ENCODE measurements around the gene ACAA2. TPM values are rescaled to one million over a fixed set of nuclear protein-coding genes. Genes with fewer than 3 reads are reported as not detected.
"Not testable (repeated sequence)": the region's sequence is repeated elsewhere in the genome, so short reads cannot be mapped to it uniquely, and the experiment has no call there.

ACAA2 gene
- total RNA-seq, 1 donor from 2014 or later, result 91.9 TPM

DNA sequence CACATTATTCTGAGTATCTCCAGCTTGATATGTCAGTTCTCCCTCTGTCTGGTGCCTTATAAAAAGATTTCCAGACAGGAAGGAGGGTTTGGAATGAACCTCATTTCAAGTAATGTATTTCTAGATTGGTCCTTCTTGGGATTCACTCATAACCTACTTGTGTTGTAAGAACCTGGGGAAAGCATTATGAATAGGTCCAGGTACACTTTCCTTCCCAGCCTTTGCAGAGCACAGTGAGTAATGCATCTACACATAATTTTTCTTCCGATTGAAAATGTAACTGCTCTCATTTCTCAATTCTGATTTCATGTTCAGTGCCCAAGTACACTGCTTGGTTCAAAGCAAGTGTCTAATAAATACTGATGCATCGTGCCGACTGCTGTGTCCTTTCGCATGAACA is 25.0 kb upstream of the ACAA2 start:
- Histone ChIP-seq H3K79me2 (ENCODE audit: low read depth) (no peaks in the 10 kb centered on the region), H3K36me3 (no peaks in the 10 kb centered on the region), H3K4me3 (no peak overlapping the region), H3K9me3 (ENCODE audit: low read depth) (no peaks in the 10 kb centered on the region), H4K20me1 (ENCODE audit: low read depth) (no peaks in the 10 kb centered on the region), H2AFZ (replicated peaks) (no peak overlapping the region), H3K4me1 (no peaks in the 10 kb centered on the region), H3F3A (ENCODE audit: low read depth) (no peaks in the 10 kb centered on the region), H3K4me2 (no peak overlapping the region), H3K9ac (no peak overlapping the region), H3K27me3 (no peaks in the 10 kb centered on the region), H3K27ac (no peak overlapping the region)
- Mint-ChIP-seq H3K36me3 (peaks cover 2% of the 10 kb centered on the region), H3K9me3 (no peaks in the 10 kb centered on the region), H3K27ac (no peak overlapping the region), H3K27me3 (ENCODE audit: insufficient read depth, low read depth) (no peaks in the 10 kb centered on the region), H3K4me3 (no peak overlapping the region), H3K4me1 (peaks cover 2% of the 10 kb centered on the region)
- no peak for TF ChIP-seq CTCF (IDR thresholded peaks at IDR 0.05)
- no peak for TF ChIP-seq EZH2phosphoT487 (IDR thresholded peaks at IDR 0.05)
- TF ChIP-seq EZH2 (IDR thresholded peaks at IDR 0.05), result no peak
- DNase-seq (ENCODE audit: low spot score), result no peak

DNA sequence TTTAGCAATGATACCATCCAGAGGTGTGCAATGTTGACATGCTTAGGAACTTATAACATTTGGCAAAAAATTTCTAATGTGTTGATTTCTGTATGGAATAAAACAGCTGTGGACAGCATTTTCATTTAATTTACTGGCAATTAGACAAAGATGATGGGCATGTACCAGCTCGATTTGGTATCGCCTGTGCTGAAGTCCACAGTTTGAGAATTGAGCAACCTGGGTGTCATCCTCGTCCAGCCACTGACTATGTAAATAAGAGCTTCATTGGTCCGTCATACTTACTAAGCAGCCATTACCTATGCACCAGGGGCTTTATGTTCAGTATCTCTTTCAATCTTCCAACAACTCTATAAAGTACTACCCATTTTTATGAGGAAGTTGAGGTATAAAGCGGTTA is 24.6 kb upstream of the ACAA2 start:
- H3K27ac ChIP-seq, result no peak overlapping the region
- H3K9me3 ChIP-seq (ENCODE audit: low read depth), result no peaks in the 10 kb centered on the region
- H2AFZ ChIP-seq (replicated peaks), result no peak overlapping the region
- no peaks in the 10 kb centered on the region for H3K27me3 Mint-ChIP-seq (ENCODE audit: insufficient read depth, low read depth)
- H3K9me3 Mint-ChIP-seq, result no peaks in the 10 kb centered on the region
- no peaks in the 10 kb centered on the region for H3K36me3 ChIP-seq
- no peaks in the 10 kb centered on the region for H4K20me1 ChIP-seq (ENCODE audit: low read depth)
- H3K9ac ChIP-seq, result no peak overlapping the region
- H3K4me2 ChIP-seq, result no peak overlapping the region
- peaks cover 2% of the 10 kb centered on the region for H3K4me1 Mint-ChIP-seq
- H3K79me2 ChIP-seq (ENCODE audit: low read depth), result no peaks in the 10 kb centered on the region
- no peaks in the 10 kb centered on the region for H3F3A ChIP-seq (ENCODE audit: low read depth)
- H3K4me1 ChIP-seq, result no peaks in the 10 kb centered on the region
- no peak for DNase-seq (ENCODE audit: low spot score)
- no peaks in the 10 kb centered on the region for H3K27me3 ChIP-seq
- peaks cover 2% of the 10 kb centered on the region for H3K36me3 Mint-ChIP-seq
- no peak overlapping the region for H3K4me3 Mint-ChIP-seq
- TF ChIP-seq EZH2phosphoT487 (IDR thresholded peaks at IDR 0.05) (no peak), EZH2 (IDR thresholded peaks at IDR 0.05) (no peak), CTCF (IDR thresholded peaks at IDR 0.05) (no peak)
- H3K27ac Mint-ChIP-seq, result no peak overlapping the region
- H3K4me3 ChIP-seq, result no peak overlapping the region

GRCh38 chr18:49837316-49837835 is 24.0 kb upstream of the ACAA2 start:
- H3K4me2 ChIP-seq; H3K9me3 ChIP-seq (ENCODE audit: low read depth); H3K27ac ChIP-seq; H3K4me3 ChIP-seq; H2AFZ ChIP-seq (replicated peaks); H3K9ac ChIP-seq; H4K20me1 ChIP-seq (ENCODE audit: low read depth); H3F3A ChIP-seq (ENCODE audit: low read depth); DNase-seq (ENCODE audit: low spot score); H3K9me3 Mint-ChIP-seq; H3K36me3 Mint-ChIP-seq; H3K79me2 ChIP-seq (ENCODE audit: low read depth); H3K36me3 ChIP-seq; H3K27me3 ChIP-seq; H3K27me3 Mint-ChIP-seq (ENCODE audit: insufficient read depth, low read depth); H3K27ac Mint-ChIP-seq; H3K4me1 Mint-ChIP-seq; H3K4me3 Mint-ChIP-seq; H3K4me1 ChIP-seq: not testable (repeated sequence)

DNA sequence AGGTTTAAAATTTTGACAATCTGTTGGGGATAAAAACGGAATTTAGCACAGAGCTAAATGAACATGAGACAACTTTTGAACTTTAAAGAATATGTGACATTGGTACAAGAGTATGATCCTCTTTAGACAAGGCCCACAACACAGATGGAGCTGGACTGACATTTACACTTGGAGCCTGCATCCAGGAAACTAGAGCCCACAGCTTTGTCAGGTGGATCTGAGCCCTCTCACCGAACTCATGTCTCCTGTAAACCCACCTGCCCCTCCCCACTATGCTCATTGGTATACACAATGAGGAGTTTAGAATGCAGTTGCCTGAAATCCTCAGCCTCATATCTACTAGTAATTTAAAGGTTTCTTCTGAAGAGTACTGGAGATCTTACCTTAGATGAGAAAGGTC is 22.1 kb upstream of the ACAA2 start:
- H3K9ac ChIP-seq, result no peak overlapping the region
- H3K4me2 ChIP-seq, result no peak overlapping the region
- H3K4me3 Mint-ChIP-seq, result no peak overlapping the region
- no peaks in the 10 kb centered on the region for H3K79me2 ChIP-seq (ENCODE audit: low read depth)
- no peaks in the 10 kb centered on the region for H3K27me3 ChIP-seq
- peaks cover 2% of the 10 kb centered on the region for H3K4me1 Mint-ChIP-seq
- no peak overlapping the region for H3K27ac Mint-ChIP-seq
- H3K4me3 ChIP-seq, result no peak overlapping the region
- H3K9me3 ChIP-seq (ENCODE audit: low read depth), result peaks cover 2% of the 10 kb centered on the region
- peaks cover 3% of the 10 kb centered on the region for H3K9me3 Mint-ChIP-seq
- H3K36me3 ChIP-seq, result no peaks in the 10 kb centered on the region
- H3K27ac ChIP-seq, result no peak overlapping the region
- H3F3A ChIP-seq (ENCODE audit: low read depth), result no peaks in the 10 kb centered on the region
- DNase-seq (ENCODE audit: low spot score), result no peak
- no peaks in the 10 kb centered on the region for H3K27me3 Mint-ChIP-seq (ENCODE audit: insufficient read depth, low read depth)
- no peaks in the 10 kb centered on the region for H3K4me1 ChIP-seq
- H2AFZ ChIP-seq (replicated peaks), result no peak overlapping the region
- no peak for TF ChIP-seq EZH2 (IDR thresholded peaks at IDR 0.05)
- H4K20me1 ChIP-seq (ENCODE audit: low read depth), result no peaks in the 10 kb centered on the region
- peaks cover 2% of the 10 kb centered on the region for H3K36me3 Mint-ChIP-seq

All from neural progenitor cell (in vitro differentiated cells).